SK-N-SH (cell line): Measurements from ENCODE around the gene RAD51B. TPM values are rescaled to one million over a fixed set of nuclear protein-coding genes. Genes with fewer than 3 reads are reported as not detected.
A peak's percentile ranks its signal among the peaks of the same experiment; 100 is the strongest.

Source experiments
- CTCF ChIA-PET: fragments of 300-600, 350-600 bp; formaldehyde crosslinking; extraction: SDS; loops from one replicate; lab custom pipeline; 2021; lab: Yijun Ruan, JAX
- POLR2A ChIA-PET: fragments of 350-600 bp; sonication (Branson Sonifier 250); formaldehyde crosslinking; extraction: SDS; loops from one replicate; lab custom pipeline; 2020; ENCODE audit warnings: antibody characterized with exemption, inconsistent platforms; lab: Yijun Ruan, JAX
- DNase-seq: peaks from one replicate; pipeline ENCODE4 v3.0.0; 2012
- H2AFZ ChIP-seq: fragments of 200-600 bp; sonication (generic); 2 replicates; pipeline ENCODE4 v1.8.1; 2016; ENCODE audit warnings: antibody characterized with exemption, mild to moderate bottlenecking, low read depth
- H3F3A ChIP-seq: fragments of 200-600 bp; sonication (generic); replicated peaks from 2 replicates; pipeline ENCODE3; 2016; ENCODE audit warnings: antibody characterized with exemption, mild to moderate bottlenecking; ENCODE audit not compliant: insufficient read depth
- H3K27ac ChIP-seq, 2 experiments: fragments of 200-500 bp in 1 of 2; fragments of 200-600 bp in 1 of 2; sonication (Bioruptor generic) in 1 of 2; sonication (generic), shearing (Covaris generic) in 1 of 2; 2 replicates each; pipeline versions ENCODE4 v1.5.1 to v1.6.1; 2014 to 2016; ENCODE audit warnings: low read depth in 2 of 2, inconsistent platforms in 1 of 2, low read length in 1 of 2, mild to moderate bottlenecking in 1 of 2, mixed read lengths in 1 of 2
- H3K27me3 ChIP-seq: fragments of 200-600 bp; sonication (generic), shearing (Covaris generic); 2 replicates; pipeline ENCODE4 v1.6.1; 2016; ENCODE audit warnings: mixed run types; ENCODE audit not compliant: insufficient read depth
- H3K36me3 ChIP-seq, 2 experiments: fragments of 200-500 bp in 1 of 2; fragments of 200-600 bp in 1 of 2; sonication (Bioruptor generic) in 1 of 2; sonication (generic) in 1 of 2; replicated peaks in 1 of 2; 2 replicates each; pipeline versions ENCODE3 to v1.5.1; 2014 to 2016; ENCODE audit warnings: low read length in 1 of 2, mild to moderate bottlenecking in 1 of 2; ENCODE audit not compliant: insufficient read depth in 2 of 2, control insufficient read depth in 1 of 2
- H3K4me1 ChIP-seq, 2 experiments: fragments of 200-500 bp in 1 of 2; fragments of 200-600 bp in 1 of 2; sonication (Bioruptor generic) in 1 of 2; sonication (generic), shearing (Covaris generic) in 1 of 2; 2 replicates each; pipeline versions ENCODE4 v1.5.1 to v1.6.1; 2014 to 2016; ENCODE audit warnings: low read depth in 1 of 2, low read length in 1 of 2, mixed run types in 1 of 2; ENCODE audit not compliant: insufficient read depth in 2 of 2, control insufficient read depth in 1 of 2
- H3K4me2 ChIP-seq: fragments of 200-600 bp; sonication (generic), shearing (Covaris generic); 2 replicates; pipeline ENCODE4 v1.6.1; 2017; ENCODE audit warnings: mixed run types
- H3K4me3 ChIP-seq, 2 experiments: fragments of 200-500 bp in 1 of 2; fragments of 200-600 bp in 1 of 2; sonication (Bioruptor generic) in 1 of 2; sonication (generic), shearing (Covaris generic) in 1 of 2; 2 replicates each; pipeline versions ENCODE4 v1.5.1 to v1.8.1; 2014 to 2016; ENCODE audit warnings: low read depth in 2 of 2, inconsistent platforms in 1 of 2, low read length in 1 of 2, mild to moderate bottlenecking in 1 of 2, mixed read lengths in 1 of 2, moderate library complexity in 1 of 2
- H3K79me2 ChIP-seq: fragments of 200-600 bp; sonication (generic); 2 replicates; pipeline ENCODE4 v1.8.1; 2017; ENCODE audit warnings: mild to moderate bottlenecking; ENCODE audit not compliant: insufficient read depth
- H3K9ac ChIP-seq: fragments of 200-600 bp; sonication (generic); 2 replicates; pipeline ENCODE4 v1.6.1; 2017; ENCODE audit warnings: mixed run types
- H3K9me2 ChIP-seq: fragments of 200-600 bp; sonication (generic); 2 replicates; pipeline ENCODE4 v1.6.1; 2017; ENCODE audit warnings: mixed run types
- H3K9me3 ChIP-seq: fragments of 200-600 bp; sonication (generic); 2 replicates; pipeline ENCODE4 v1.6.1; 2017; ENCODE audit warnings: mixed run types, mild to moderate bottlenecking, moderate library complexity
- H4K20me1 ChIP-seq: fragments of 200-600 bp; sonication (generic); 2 replicates; pipeline ENCODE4 v1.6.1; 2017; ENCODE audit warnings: mild to moderate bottlenecking, mixed run types; ENCODE audit not compliant: insufficient read depth
- CHD2 ChIP-seq: fragments of 150-350 bp; IDR thresholded peaks from 2 replicates; pipeline ENCODE4 v1.6.1; 2018; ENCODE audit warnings: low read length; ENCODE audit not compliant: partially characterized antibody
- ELF1 ChIP-seq: IDR thresholded peaks from 2 replicates; pipeline ENCODE4 v1.4.0; 2012
- FOXJ3 ChIP-seq: sonication (generic); formaldehyde crosslinking; IDR thresholded peaks from 2 replicates; pipeline ENCODE4 v1.5.1; 2020; ENCODE audit warnings: mild to moderate bottlenecking, missing genetic modification reagents
- FOXM1 ChIP-seq: IDR thresholded peaks from 2 replicates; pipeline ENCODE4 v1.4.0; 2012; ENCODE audit warnings: low read depth, mild to moderate bottlenecking
- GABPA ChIP-seq: IDR thresholded peaks from 2 replicates; pipeline ENCODE4 v1.4.0; 2012; ENCODE audit warnings: low read depth, mild to moderate bottlenecking
- JUND ChIP-seq: IDR thresholded peaks from 2 replicates; pipeline ENCODE4 v1.4.0; 2012
- MEF2A ChIP-seq: IDR thresholded peaks from 2 replicates; pipeline ENCODE4 v1.4.0; 2012; ENCODE audit warnings: low read depth, borderline replicate concordance
- RAD21 ChIP-seq: IDR thresholded peaks from 2 replicates; pipeline ENCODE4 v1.6.1; 2012; ENCODE audit warnings: mild to moderate bottlenecking, low read length
- RFX5 ChIP-seq: IDR thresholded peaks from 2 replicates; pipeline ENCODE4 v1.6.1; 2012; ENCODE audit warnings: mild to moderate bottlenecking, improper control_type of control experiment, low read length
- RXRA ChIP-seq: IDR thresholded peaks from 2 replicates; pipeline ENCODE4 v1.4.0; 2012; ENCODE audit warnings: low read depth, mild to moderate bottlenecking, borderline replicate concordance
- TCF12 ChIP-seq: IDR thresholded peaks from 2 replicates; pipeline ENCODE4 v1.4.0; 2012
- YY1 ChIP-seq: IDR thresholded peaks from 2 replicates; pipeline ENCODE4 v1.4.0; 2012; ENCODE audit warnings: low read depth, mild to moderate bottlenecking
- WGBS: methylation state at CpG from one replicate; pipeline ENCODE4 v1.1.6; 2017; ENCODE audit warnings: low lambda C conversion rate; 5-methylcytosine and 5-hydroxymethylcytosine counted together
- polyA plus RNA-seq, 3 experiments: library from polyadenylated mRNA; depleted of rRNA; stranded (reverse); fragments of >200 nt; gene quantifications; 2 replicates each; pipeline ENCODE4 v1.2.3, GENCODE V29; 2012
- TF ChIP-seq, protein P1 (sequence below): IDR thresholded peaks from 2 replicates; pipeline ENCODE4; 2012
- TF ChIP-seq, protein P2 (sequence below): fragments of 150-350 bp; IDR thresholded peaks from 2 replicates; pipeline ENCODE4 v1.6.1; 2016; ENCODE audit warnings: mild to moderate bottlenecking, low read depth, low read length
- TF ChIP-seq, protein P3 (sequence below): fragments of 200-600 bp; sonication (generic); IDR thresholded peaks from 2 replicates; pipeline ENCODE4 v1.6.1; 2017; ENCODE audit warnings: antibody characterized with exemption, mild to moderate bottlenecking, moderate library complexity
- TF ChIP-seq, protein P4 (sequence below): IDR thresholded peaks from 2 replicates; pipeline ENCODE4 v1.6.1; 2012; ENCODE audit warnings: mild to moderate bottlenecking, low read depth, low read length, moderate library complexity
- TF ChIP-seq, protein P5 (sequence below): IDR thresholded peaks from 2 replicates; pipeline ENCODE4 v1.4.0; 2012; ENCODE audit warnings: low read depth, borderline replicate concordance

RAD51B gene
- polyA plus RNA-seq, 1 of the 3 experiments (the other 2 are of a cell fraction) = 6.0 TPM

DNA sequence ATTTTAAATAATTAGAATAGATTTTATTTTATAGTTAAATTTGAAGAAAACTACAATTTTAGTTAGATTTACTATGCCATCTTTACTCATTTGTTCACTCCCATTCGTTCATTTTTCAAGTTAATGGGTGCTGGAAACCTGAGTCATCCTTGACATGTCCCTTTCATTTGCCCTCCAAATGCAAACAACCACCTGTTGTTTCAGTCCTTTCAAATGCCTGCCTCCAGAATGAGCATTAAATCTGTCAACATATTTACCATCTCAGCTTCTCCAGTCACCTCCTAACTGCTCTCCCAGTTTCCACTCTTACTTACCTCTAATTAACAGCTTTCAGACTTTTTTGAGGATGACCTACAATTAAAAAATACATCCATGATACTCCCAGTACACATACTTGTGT lies 375.5 kb downstream of the RAD51B start:
- POLR2A ChIA-PET = no interaction called here

DNA sequence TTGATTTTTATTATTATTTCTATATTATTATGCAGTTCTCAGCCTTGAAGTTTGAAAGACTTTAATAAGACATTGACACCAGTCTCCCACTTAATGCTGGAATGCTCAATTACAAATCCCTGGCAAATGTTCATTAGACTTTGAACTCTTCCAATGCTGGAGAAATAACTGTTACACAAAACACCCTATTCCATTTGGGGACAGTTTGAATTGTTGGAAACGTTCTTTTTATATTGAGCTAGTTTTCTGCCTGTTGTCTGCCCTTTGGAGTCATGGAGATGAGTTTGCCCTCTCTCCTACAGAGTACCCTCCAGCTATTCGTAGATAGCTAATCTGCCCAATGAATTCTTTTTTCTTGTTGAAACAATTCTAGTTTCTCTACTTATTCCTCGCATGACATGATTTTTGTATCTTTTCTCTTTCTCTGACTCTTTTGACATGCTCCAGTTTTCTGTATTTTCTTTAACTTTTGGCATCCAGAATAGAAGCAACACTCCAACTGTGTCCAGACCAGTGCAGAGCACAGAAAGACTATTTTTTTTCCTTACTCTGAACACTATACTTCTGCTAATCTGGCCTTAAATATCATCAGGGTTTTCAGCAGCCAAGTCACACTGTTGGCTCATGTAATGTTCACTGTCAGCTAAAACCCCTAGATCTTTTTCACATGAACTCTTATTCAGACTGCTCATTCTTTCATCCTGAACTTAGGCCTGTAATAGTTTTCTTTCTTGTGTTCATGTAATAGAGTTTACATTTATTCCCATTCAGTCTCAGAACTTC lies 379.3 kb downstream of the RAD51B start:
- no peaks in the 10 kb centered on the region for H3K79me2 ChIP-seq
- no peak for DNase-seq
- no peaks in the 10 kb centered on the region for H3K9me3 ChIP-seq
- H3K9ac ChIP-seq = no peak overlapping the region
- ChIA-PET CTCF (interaction anchor here (1.1 kb wide), 1 partner anchor 47 kb away, joined by 3 read pairs; no protein-coding TSS in a partner anchor), POLR2A (no interaction called here)
- H3K4me1 ChIP-seq = peaks cover 2 to 12% of the 10 kb centered on the region in 2 experiments; a peak in 1 of 4 replicates
- H3F3A ChIP-seq = no peaks in the 10 kb centered on the region
- 92% methylated on average over 3 of the region's 3 CpGs for WGBS
- H4K20me1 ChIP-seq = no peaks in the 10 kb centered on the region
- H3K4me2 ChIP-seq = 0 out of 2 replicates have a peak overlapping the region, but pooled peaks have one; percentile 7
- no peaks in the 10 kb centered on the region for H3K27me3 ChIP-seq
- H3K4me3 ChIP-seq = no peak overlapping the region
- H3K27ac ChIP-seq = peak overlapping the region; percentile 64 to 72; a peak in 3 of 4 replicates
- H2AFZ ChIP-seq = no peak overlapping the region
- H3K9me2 ChIP-seq = no peaks in the 10 kb centered on the region
- H3K36me3 ChIP-seq = no peaks in the 10 kb centered on the region
- TF ChIP-seq JUND (no peak), ELF1 (no peak), FOXJ3 (CRISPR knock-in tag) (no peak), TCF12 (no peak), YY1 (no peak), RFX5 (no peak), MEF2A (no peak), GABPA (no peak), CHD2 (no peak), RAD21 (no peak)
- TF ChIP-seq, protein P1, sequence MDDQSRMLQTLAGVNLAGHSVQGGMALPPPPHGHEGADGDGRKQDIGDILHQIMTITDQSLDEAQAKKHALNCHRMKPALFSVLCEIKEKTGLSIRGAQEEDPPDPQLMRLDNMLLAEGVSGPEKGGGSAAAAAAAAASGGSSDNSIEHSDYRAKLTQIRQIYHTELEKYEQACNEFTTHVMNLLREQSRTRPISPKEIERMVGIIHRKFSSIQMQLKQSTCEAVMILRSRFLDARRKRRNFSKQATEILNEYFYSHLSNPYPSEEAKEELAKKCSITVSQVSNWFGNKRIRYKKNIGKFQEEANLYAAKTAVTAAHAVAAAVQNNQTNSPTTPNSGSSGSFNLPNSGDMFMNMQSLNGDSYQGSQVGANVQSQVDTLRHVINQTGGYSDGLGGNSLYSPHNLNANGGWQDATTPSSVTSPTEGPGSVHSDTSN = no peak
- TF ChIP-seq, protein P2, sequence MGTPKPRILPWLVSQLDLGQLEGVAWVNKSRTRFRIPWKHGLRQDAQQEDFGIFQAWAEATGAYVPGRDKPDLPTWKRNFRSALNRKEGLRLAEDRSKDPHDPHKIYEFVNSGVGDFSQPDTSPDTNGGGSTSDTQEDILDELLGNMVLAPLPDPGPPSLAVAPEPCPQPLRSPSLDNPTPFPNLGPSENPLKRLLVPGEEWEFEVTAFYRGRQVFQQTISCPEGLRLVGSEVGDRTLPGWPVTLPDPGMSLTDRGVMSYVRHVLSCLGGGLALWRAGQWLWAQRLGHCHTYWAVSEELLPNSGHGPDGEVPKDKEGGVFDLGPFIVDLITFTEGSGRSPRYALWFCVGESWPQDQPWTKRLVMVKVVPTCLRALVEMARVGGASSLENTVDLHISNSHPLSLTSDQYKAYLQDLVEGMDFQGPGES = no peak
- TF ChIP-seq, protein P3, sequence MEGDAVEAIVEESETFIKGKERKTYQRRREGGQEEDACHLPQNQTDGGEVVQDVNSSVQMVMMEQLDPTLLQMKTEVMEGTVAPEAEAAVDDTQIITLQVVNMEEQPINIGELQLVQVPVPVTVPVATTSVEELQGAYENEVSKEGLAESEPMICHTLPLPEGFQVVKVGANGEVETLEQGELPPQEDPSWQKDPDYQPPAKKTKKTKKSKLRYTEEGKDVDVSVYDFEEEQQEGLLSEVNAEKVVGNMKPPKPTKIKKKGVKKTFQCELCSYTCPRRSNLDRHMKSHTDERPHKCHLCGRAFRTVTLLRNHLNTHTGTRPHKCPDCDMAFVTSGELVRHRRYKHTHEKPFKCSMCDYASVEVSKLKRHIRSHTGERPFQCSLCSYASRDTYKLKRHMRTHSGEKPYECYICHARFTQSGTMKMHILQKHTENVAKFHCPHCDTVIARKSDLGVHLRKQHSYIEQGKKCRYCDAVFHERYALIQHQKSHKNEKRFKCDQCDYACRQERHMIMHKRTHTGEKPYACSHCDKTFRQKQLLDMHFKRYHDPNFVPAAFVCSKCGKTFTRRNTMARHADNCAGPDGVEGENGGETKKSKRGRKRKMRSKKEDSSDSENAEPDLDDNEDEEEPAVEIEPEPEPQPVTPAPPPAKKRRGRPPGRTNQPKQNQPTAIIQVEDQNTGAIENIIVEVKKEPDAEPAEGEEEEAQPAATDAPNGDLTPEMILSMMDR = no peak

More for the DNA sequence above, 375.5 kb downstream of the RAD51B start:
- no peaks in the 10 kb centered on the region for H3K9me3 ChIP-seq
- TF ChIP-seq FOXM1 (no peak), YY1 (no peak), RXRA (no peak), CHD2 (no peak)
- TF ChIP-seq, protein P4, sequence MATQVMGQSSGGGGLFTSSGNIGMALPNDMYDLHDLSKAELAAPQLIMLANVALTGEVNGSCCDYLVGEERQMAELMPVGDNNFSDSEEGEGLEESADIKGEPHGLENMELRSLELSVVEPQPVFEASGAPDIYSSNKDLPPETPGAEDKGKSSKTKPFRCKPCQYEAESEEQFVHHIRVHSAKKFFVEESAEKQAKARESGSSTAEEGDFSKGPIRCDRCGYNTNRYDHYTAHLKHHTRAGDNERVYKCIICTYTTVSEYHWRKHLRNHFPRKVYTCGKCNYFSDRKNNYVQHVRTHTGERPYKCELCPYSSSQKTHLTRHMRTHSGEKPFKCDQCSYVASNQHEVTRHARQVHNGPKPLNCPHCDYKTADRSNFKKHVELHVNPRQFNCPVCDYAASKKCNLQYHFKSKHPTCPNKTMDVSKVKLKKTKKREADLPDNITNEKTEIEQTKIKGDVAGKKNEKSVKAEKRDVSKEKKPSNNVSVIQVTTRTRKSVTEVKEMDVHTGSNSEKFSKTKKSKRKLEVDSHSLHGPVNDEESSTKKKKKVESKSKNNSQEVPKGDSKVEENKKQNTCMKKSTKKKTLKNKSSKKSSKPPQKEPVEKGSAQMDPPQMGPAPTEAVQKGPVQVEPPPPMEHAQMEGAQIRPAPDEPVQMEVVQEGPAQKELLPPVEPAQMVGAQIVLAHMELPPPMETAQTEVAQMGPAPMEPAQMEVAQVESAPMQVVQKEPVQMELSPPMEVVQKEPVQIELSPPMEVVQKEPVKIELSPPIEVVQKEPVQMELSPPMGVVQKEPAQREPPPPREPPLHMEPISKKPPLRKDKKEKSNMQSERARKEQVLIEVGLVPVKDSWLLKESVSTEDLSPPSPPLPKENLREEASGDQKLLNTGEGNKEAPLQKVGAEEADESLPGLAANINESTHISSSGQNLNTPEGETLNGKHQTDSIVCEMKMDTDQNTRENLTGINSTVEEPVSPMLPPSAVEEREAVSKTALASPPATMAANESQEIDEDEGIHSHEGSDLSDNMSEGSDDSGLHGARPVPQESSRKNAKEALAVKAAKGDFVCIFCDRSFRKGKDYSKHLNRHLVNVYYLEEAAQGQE = no peak
- TF ChIP-seq, protein P5, sequence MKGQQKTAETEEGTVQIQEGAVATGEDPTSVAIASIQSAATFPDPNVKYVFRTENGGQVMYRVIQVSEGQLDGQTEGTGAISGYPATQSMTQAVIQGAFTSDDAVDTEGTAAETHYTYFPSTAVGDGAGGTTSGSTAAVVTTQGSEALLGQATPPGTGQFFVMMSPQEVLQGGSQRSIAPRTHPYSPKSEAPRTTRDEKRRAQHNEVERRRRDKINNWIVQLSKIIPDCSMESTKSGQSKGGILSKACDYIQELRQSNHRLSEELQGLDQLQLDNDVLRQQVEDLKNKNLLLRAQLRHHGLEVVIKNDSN = no peak
- no peaks in the 10 kb centered on the region for H3F3A ChIP-seq
- no peaks in the 10 kb centered on the region for H4K20me1 ChIP-seq
- H3K27me3 ChIP-seq = no peaks in the 10 kb centered on the region
- peaks cover 2 to 12% of the 10 kb centered on the region in 2 experiments; a peak in 2 of 4 replicates for H3K4me1 ChIP-seq
- no peak overlapping the region for H3K9ac ChIP-seq
- H3K27ac ChIP-seq = no peak overlapping the region
- H3K4me2 ChIP-seq = no peak overlapping the region
- no peaks in the 10 kb centered on the region for H3K36me3 ChIP-seq
- H3K79me2 ChIP-seq = no peaks in the 10 kb centered on the region
- CTCF ChIA-PET = no interaction called here
- no peak overlapping the region for H3K4me3 ChIP-seq
- no peak for DNase-seq
- no peaks in the 10 kb centered on the region for H3K9me2 ChIP-seq
- WGBS = 34% methylated on average over 1 of the region's 1 CpG
- H2AFZ ChIP-seq = no peak overlapping the region
